Stimulated activated CD8-positive, alpha-beta memory T cell treated with anti-CD3 and anti-CD28 coated beads, Interleukin-4, amount 100 ng/mL, for 24 hours (primary cell): ENCODE data around the gene NOX3.
"Not testable (repeated sequence)": the region's sequence is repeated elsewhere in the genome, so short reads cannot be mapped to it uniquely, and the experiment has no call there.

ENCODE experiments used
- DNase-seq: peaks from one replicate; pipeline ENCODE4 v3.0.0-alpha.2; 2020; ENCODE audit warnings: low read depth

NOX3 gene

GRCh38 chr6:155364844-155365437, 90.7 kb downstream of the NOX3 start:
- no peak for DNase-seq

- DNase-seq = not testable (repeated sequence)
These were observed 91.6 kb downstream of the NOX3 start for GRCh38 chr6:155364021-155364420.

GRCh38 chr6:155362968-155363632, 92.5 kb downstream of the NOX3 start:
- DNase-seq = not testable (repeated sequence)

DNA sequence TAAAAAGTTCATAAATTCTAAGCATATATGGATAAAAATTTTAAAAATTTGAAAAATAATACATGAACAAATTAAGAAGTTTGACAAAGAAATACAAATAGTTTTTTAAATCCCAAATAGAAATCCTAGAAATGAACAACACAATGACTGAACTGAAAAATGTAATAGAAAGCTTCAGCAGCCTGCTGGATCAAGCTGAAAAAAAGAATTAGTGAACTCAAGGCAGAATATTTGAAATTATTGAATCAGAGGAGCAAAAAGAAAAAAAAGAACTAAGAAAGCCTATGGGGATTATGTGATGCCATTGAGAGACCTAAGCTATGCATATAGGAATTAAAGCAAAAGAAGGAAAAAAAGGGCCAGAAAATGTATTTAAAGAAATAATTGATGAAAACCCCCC, 101.5 kb downstream of the NOX3 start:
- no peak for DNase-seq

DNA sequence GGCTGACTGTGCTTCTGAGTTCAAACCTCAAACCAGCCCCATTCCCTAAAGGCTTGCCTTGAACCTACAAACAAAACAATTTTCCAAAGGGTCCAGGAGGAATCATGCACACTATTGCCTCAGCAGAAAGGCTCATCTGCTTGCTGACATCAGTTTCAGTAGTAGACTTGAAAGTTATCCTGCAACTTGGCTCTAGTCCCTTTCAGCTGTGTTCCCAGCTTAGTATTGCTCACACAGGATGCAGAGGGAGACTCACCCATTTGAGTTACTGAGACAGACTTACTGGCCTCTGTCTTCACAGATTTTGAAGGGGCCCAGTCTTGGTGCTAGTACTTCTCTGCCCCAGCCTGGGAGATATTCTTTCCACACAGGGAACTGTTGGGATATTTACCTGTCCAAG, 102.8 kb downstream of the NOX3 start:
- DNase-seq = no peak

GRCh38 chr6:155352130-155352420, 103.6 kb downstream of the NOX3 start:
- no peak for DNase-seq

- DNase-seq = no peak
These were observed 104.1 kb downstream of the NOX3 start for GRCh38 chr6:155351273-155352129.

DNA sequence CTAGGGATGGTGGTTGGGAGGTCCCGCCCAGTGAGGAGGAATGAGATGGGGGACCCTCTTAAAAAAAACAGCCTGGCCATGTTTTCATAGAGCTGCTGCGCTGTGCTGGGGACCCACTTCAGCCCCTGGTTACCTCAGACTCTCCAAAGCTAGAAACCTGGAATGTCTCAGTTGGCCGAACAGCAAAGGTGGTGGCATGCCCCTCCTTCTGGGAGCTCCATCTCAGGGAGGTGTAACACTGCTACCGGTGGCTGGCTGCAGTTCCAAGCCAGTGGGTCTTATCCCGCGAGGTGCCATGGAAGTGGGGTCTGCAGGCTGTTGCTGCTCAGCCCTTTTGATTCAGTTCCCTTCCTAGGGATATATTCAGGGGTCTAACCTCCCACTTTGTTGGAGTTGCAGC, 105.7 kb downstream of the NOX3 start:
- DNase-seq = no peak

GRCh38 chr6:155349129-155349528, 106.5 kb downstream of the NOX3 start:
- no peak for DNase-seq

DNA sequence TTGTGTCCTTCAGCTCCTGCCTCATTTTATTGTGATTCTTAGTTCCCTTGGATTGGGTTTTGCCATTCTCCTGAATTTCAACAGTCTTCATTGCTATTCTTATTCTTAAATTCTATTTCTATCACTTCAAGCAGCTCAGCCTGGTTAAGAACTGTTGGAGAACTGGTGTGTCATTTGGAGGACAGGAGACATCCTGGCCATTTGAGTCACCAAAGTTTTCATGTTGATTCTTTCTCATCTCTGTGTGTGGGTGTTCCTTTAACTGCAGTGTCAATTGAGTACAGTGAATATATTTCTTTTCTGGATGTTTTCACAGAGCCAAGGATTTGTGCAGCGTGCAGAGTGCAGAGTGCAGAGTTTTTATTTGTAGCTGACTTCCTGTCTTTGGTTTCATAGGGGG, 107.8 kb downstream of the NOX3 start:
- no peak for DNase-seq

DNA sequence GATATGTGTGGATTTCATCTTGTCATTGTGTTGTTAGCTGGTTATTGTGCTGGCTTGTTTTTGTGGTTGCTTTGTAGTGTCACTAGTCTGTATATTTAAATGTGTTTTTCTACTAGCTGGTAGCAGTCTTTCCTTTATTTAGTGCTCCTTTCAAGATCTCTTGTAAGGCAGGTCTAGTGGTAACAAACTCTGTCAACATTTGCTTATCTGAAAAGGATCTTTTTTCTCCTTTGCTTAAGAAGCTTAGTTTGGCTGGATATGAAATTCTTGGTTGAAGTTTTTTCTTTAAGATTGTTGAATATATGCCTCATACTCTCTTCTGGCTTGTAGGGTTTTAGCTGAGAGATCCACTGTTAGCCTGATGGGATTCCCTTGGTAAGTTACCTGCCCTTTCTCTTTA, 108.7 kb downstream of the NOX3 start:
- no peak for DNase-seq
